DMS53 treated with DMSO at 0.1 percent for 48 hours (cell line): ENCODE data around the gene UBALD2.
"Not testable (repeated sequence)": the region's sequence is repeated elsewhere in the genome, so short reads cannot be mapped to it uniquely, and the experiment has no call there.

Source experiments
- DNase-seq: peaks from one replicate; lab custom pipeline; 2025; ENCODE audit not compliant: unreplicated experiment; lab: John Stamatoyannopoulos, UW

UBALD2 gene

DNA sequence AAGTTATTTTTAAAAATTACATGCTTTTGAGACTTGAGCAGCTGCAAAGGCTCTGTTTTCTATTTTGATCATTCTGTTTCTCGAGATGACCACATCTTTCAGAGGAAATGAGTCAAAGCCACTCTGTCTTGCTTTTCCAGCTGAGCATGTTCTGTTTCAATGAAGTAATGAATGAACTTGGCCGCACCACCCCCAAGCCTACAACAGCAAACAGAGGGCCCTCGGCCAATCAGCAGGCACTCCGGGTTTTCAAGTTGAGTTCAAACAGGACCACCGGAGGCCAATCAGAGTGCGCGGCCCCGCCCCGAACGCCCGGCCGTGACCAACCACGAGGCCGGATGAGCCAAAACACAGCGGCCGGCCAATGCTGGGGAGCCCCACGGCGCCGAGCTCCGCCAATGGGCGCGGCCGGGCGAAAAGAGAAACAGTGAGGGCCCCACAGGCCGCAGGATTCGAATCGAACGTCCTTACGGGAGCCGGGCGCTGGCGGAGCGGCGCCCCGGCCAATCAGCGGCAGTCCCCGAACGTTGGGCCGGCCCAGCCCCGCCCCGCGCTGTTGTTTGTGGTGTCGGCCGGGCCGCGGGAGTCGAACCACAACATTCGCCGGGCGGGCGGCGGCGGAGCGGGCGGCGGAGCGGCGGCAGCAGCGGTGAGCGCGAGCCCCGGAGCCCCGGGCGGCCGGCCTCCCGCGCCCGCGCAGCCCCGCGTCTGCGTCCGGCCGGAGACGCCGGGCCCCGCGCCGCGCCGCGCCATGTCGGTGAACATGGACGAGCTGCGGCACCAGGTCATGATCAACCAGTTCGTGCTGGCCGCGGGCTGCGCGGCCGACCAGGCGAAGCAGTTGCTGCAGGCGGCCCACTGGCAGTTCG lies at the start of gene UBALD2:
TSS of gene UBALD2 (plus strand) at position 594 of the 869 bp plus-strand sequence. CDS start at position 752, 158 bp downstream.
- peak; percentile 100 for DNase-seq

DNA sequence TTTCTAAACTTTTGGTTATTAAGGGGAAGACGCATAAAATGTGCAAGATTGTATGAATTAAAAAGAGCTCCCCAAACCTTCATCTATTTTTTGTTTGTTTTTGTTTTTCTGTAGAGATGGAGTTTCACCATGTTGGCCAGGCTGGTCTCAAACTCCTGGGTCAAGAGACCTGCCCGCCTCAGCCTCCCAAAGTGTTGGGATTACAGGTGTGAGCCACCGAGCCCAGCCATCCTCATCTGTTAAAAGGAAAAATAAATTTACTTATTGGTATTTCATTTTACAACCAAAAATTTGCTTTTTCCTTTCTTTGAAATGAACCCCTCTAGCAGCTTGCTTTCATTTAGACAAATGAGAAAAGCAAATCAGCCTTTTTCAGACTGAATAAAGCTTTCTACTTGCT lies 48.1 kb upstream of the UBALD2 start:
- no peak for DNase-seq

DNA sequence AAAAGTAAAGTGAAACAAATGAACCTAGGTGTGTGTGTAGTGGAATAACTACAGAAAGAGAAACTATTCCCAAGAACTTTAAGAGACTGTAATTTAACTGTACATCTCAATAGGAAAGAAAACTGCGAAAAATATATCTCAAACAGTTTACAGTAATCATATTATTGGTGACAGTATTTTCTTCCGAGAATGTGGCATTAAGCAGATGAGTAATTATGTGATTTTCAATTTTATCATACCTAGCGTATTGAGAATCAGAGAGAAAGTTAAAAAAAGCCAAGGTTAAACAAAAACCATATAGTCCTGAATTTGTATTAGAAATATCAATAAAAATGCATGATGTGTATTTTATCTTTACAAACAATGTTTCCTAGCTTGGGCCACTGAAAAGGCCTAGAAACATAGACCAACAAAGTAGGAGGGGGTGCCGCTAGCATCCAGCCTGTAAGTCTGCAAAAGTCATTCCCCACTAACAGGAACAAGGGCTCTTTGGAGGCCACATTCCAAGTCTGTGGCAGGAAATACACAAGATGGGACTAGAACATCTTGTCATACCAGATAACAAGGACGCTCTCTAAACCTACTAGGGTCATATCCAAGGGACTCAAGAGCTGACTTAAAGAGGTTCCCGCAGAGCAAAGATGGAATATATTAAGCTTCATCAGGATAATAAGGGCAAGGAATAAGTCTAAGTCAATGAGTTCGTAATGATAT lies 45.3 kb upstream of the UBALD2 start:
- no peak for DNase-seq

DNA sequence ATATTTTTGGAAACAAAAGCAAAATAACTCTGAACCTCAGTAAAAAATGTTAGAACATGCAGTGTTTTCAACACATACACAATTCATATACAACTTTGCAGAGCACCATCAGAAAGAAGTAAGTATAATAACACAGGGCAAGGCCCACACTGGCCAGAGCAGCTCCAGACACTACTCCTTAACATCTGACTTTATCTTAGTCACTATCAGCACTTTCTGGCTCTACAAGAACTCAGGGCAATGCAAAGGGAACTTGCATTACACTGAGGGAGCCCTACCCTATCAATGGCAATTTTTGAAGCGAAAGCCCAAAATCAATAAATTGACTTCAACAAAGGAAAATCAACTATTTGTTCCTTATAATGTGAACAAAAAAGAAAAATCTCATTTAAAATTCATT lies 41.3 kb upstream of the UBALD2 start:
- no peak for DNase-seq

DNA sequence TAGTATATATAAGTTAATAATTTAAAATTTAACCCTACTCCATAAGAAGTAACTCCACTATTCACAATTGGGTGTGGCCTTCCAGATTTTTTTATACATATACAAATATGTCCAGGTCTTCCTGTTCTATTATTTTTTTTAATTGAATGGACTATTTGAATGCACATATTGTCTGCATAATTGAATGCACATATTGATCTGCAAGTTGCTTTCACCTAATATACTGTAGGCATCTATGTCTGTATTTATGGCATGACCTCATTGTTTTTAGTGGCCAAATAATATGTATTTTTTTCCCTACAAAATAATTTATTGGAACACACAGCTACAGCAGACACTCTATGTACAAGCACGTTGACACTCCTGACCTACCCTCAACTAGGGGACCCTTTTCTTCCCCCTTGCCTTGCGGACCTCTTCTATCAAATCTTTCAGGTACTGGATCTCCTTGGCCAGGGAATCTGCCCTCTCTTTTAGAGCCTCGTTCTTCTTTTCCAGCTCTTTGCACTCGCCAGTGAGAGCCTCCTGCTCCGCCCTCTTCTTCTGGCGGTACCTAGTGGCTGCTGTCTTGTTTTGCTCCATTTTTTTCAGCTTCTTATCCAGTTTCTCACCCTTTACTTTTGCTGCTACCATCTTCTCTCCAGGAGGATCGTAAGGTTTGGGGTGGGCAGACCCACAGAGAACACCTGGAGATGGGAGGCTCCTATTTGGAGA lies 39.6 kb upstream of the UBALD2 start:
- not testable (repeated sequence) for DNase-seq

DNA sequence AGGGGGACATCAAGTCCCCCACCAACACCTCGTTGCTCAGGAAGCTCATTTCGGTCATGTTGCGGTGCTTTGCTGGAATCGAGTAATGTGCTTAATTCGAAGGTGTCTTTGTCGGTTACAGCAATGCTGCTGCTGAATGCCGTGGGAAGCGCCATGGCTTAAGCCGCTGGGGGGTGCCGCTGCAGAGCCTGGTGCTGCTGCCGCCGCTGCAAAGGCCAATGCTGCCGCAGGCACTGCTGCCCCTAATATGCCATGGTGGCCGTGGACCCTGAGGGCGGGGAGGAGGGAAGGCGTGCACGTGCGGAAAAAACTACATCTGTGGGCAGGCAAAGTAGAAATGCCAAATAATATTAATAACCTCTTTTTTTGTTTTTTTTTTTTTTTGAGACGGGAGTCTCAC lies 38.4 kb upstream of the UBALD2 start:
- not testable (repeated sequence) for DNase-seq

- no peak for DNase-seq
These were observed 32.8 kb upstream of the UBALD2 start for GRCh38 chr17:76232342-76232741.

DNA sequence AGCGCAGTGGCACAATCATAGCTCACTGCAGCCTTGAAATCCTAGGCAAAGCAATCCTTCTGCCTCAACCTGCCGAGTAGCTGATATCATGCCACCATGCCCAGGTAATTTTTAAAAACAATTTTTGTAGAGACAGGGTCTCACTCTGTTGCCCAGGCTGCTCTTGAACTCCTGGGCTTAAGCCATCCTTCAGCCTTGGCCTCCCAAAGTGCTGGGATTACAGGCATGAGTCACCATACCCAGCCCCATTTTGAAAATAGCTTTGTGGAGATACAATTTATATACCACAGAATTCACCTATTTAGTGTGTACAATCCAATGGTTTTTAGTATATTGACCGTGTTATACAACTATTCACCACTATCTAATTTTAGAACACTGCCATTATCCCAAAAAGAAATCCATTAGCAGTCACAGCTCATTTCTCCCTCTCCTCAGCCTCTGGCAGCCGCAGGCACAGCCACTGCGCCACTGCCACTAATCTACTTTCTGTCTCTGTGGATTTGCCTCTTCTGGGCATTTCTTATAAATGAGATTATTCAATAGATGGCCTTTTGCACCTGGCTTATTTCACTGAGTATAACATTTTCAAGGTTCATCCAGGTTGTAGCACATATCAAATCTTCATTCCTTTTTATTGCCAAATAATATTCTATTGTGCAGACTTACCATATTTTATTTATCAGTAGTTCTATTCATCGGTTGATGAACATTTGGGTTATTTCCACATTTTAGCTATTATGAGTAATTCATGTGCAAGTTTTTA lies 31.4 kb upstream of the UBALD2 start:
- no peak for DNase-seq

GRCh38 chr17:76234354-76234679 lies 30.8 kb upstream of the UBALD2 start:
- no peak for DNase-seq

DNA sequence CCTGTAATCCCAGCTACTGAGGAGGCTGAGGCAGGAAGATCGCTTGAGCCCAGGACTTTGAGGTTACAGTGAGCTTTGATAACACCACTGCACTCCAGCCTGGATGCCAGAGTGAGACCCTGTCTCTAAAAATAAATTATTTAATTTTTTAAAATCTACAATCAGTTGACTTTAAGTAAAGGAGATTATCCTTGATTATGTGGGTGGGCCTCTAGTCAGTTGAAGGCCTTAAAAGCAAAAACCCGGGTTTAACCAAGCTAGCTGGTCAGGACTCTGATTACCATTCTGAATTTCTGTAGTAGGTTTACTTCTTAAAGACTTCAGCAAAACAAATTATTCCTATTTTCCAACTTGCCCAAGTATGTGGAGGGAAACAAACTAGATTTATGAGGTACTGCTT lies 29.3 kb upstream of the UBALD2 start:
- no peak for DNase-seq

DNA sequence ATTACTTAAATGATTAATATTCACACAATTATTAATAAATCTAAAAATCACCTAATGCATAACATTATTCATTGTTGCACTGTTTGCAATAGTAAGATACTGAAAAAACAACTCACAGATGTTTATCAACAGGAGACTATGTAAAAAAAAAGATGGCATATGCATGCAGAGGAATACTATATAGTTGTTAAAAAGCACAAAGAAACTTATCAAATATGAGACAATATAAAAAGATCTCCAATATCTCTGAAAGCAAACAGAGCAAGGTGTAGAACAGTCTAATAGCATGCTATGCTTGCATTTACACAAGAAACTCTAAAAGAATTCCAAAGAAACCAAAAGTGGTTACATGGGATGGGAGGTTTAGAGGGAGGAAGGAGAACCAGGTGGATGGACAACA lies 28.5 kb upstream of the UBALD2 start:
- DNase-seq: no peak

- DNase-seq: peak; percentile 16
These were observed 27.3 kb upstream of the UBALD2 start for GRCh38 chr17:76237859-76238313.

- no peak for DNase-seq
These were observed 26.2 kb upstream of the UBALD2 start for GRCh38 chr17:76238847-76239537.

DNA sequence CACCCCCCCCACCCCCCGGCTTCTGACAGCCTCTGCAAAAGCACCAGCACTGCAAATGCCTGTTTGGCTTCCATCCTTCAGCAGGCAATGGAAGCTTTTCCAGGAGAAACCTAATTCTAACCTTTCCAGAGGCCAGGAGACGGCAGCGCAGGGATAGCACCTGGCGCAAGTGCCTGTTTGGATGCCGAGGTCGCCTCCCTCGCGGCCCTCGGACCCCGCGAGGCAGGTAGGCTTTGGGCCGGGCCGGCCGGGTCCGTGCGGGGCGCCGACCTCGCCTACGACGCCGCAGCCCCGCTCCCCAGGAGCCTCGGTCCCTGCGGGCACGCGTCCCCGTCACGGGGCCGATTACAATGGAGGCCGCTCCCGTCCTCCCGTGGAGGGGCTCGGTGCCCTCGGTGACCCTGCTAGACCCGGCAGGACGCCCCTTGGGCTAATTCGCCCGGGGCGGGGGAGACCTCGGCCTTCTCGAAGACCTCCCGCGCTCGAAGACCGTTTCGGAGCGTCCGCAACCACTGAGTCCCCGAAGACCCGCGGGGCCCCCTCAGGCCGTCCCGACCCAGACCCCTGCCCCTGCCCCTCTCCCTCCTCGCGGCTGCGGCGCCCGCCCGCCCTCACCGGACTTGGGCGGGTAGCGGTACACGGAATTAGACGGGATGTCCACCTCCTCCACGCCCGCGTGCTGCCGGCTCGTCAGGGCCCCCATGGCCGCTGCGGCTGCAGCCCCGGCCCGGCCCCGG lies 25.4 kb upstream of the UBALD2 start:
- DNase-seq: no peak

DNA sequence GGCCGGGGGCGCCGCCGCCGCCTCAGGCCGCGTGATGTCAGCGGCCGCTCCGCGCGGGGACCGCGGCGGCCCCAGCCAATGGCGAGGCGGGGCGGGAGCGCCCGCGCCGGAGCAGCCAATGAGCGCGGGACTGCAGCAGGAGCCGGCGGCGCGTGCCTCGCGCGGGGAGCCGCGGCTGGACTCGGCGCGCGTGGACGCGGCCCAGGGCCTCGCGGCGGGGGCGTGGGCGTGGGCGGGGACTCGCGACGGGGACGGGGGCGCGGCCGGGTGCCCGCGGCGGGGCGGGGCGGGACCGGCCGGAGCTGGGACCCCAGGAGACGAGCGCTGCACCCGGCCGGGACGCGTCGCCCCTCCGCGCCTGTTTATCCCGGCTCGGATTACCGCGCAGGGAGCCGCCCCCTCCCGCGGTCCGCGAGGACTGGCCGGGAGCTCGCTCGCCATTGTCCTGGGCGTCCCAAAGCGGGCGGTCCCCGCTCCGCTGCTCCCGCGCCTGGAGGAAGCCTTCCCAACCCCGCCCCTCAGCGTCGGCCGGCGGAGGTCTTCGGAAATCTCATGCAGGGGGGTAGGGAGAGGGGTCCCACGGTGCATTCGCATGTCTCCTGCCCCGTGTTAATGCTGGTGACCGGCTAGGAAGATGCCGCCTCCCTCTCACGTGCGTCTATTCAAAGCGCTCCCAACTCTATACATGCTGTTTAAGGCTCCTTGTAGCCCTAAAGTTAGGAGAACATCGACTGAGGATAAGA lies 24.5 kb upstream of the UBALD2 start, which contains the start of gene RNF157:
TSS of gene RNF157 (minus strand) at position 33 of the 743 bp plus-strand sequence. CDS start 253 bp downstream, outside the sequence.
- DNase-seq: peak; percentile 37

DNA sequence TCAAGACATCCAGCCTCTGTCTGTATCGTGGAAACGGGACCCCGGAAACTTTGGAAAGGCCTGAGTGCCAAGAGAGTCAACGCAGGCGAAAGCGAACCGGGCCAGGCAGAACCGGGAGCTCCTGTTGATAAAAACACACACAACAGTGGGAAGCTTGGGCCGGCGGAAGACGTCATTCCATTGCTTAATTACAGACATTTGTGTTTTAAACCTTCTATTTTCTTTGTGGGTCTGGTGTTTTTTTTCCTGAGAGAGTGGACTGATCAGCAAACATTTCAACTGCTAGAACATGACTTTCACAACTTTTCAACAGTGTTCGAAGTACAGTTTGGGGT lies 24.0 kb upstream of the UBALD2 start:
- DNase-seq: no peak

DNA sequence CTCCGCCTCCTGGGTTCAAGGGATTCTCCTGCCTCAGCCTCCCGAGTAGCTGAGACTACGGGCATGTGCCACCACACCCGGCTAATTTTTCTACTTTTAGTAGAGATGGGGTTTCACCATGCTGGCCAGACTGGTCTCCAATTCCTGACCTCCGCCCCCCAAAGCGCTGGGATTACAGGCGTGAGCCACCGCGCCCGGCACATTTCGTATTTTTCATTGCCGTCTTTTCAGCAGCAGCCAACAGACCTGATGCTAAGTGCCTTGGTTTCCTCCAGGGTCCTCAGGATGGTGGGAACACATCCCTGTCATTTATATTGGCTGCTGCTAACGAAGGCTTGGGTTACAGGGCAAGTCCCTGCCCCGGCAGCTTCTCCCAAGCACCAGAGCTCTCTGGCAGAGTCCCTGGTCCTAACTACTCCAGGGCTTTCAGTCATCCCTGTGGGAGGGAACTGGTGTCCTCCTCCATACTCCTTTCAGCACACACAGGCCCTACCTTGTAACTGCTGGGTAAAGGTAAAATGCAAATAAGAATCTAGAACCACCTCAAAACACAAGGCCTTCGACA lies 23.4 kb upstream of the UBALD2 start:
- DNase-seq: no peak

- no peak for DNase-seq
These were observed 21.1 kb upstream of the UBALD2 start for GRCh38 chr17:76243826-76244679.
